Esophagus (tissue), 2 donors: ENCODE measurements around the gene BPIFB3. TPM values are rescaled to one million over a fixed set of nuclear protein-coding genes. Genes with fewer than 3 reads are reported as not detected.

ENCODE experiments used
- H3K27ac ChIP-seq, 2 donors: one replicate each; pipeline ENCODE4 v1.5.1; 2013; ENCODE audit warnings: low read depth in 2 of 2, mild to moderate bottlenecking in 2 of 2, inconsistent platforms in 1 of 2, low read length in 1 of 2, moderate library complexity in 1 of 2
- H3K27me3 ChIP-seq, 2 donors: one replicate each; pipeline ENCODE4 v1.6.1; 2013; ENCODE audit warnings: low read length in 2 of 2, control low read depth in 1 of 2, mild to moderate bottlenecking in 1 of 2; ENCODE audit not compliant: insufficient read depth in 2 of 2, control insufficient read depth in 1 of 2
- H3K36me3 ChIP-seq, 2 donors: one replicate each; pipeline ENCODE4 v1.6.1; 2013; ENCODE audit warnings: low read length in 1 of 2; ENCODE audit not compliant: control insufficient read depth in 2 of 2, insufficient read depth in 2 of 2
- H3K4me1 ChIP-seq, 2 donors: one replicate each; pipeline ENCODE4 v1.6.1; 2013; ENCODE audit warnings: low read length in 1 of 2; ENCODE audit not compliant: control insufficient read depth in 2 of 2, insufficient read depth in 2 of 2
- H3K4me3 ChIP-seq, 2 donors: one replicate each; pipeline ENCODE4 v1.5.1; 2013; ENCODE audit warnings: low read length in 2 of 2, mild to moderate bottlenecking in 2 of 2, low read depth in 1 of 2, moderate library complexity in 1 of 2
- H3K9me3 ChIP-seq, 2 donors: one replicate each; pipeline ENCODE4 v1.6.1; 2013; ENCODE audit warnings: mild to moderate bottlenecking in 2 of 2, low read depth in 1 of 2, low read length in 1 of 2, moderate library complexity in 1 of 2; ENCODE audit not compliant: control insufficient read depth in 2 of 2, insufficient read depth in 1 of 2
- WGBS, 2 donors: extraction: QIAGEN DNeasy Blood & Tissue Kit; methylation state at CpG; one replicate each; pipeline ENCODE4 v1.1.7; 2013; 5-methylcytosine and 5-hydroxymethylcytosine counted together
- polyA plus RNA-seq, 2 donors: library from polyadenylated mRNA; stranded (reverse); fragments of 200-250 nt; gene quantifications; one replicate each; pipeline ENCODE4 v1.2.3, GENCODE V29; 2013
- donor health status: healthy with polysubstance abuse.
- donor health status: Bipolar disorder and iron deficiency.

Gene BPIFB3
- polyA plus RNA-seq, 2 donors, result not detected

- H3K4me3 ChIP-seq, result no peak overlapping the region
- peaks cover 0 to 3% of the 10 kb centered on the region in 2 donors for H3K9me3 ChIP-seq
- no peaks in the 10 kb centered on the region for H3K4me1 ChIP-seq
- WGBS, 2 donors, result 47 to 54% methylated on average over 19 of the region's 19 CpGs
- no peaks in the 10 kb centered on the region for H3K36me3 ChIP-seq
- H3K27me3 ChIP-seq, result no peaks in the 10 kb centered on the region
- H3K27ac ChIP-seq, result no peak overlapping the region
Measured at GRCh38 chr20:33009214-33010132, 44.2 kb upstream of the BPIFB3 start.

DNA sequence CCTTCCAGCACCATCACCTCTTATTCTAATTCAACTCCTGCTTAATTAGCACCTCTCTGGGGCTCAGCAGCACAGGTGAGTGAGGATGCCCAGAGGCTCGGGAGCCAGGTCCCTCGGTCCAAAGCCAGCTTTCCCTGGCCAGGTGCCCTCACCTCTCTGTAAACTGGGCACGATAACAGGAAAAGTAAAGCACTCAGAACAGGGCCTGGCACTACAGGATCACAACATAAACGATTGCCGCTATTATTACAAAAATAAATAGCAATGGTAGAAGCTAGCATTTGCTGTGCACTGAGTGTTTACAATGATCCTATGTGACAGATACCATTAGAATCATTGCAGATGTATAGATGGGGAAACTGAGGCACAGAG is 43.6 kb upstream of the BPIFB3 start:
- Histone ChIP-seq H3K27me3 (no peaks in the 10 kb centered on the region), H3K4me1 (no peaks in the 10 kb centered on the region), H3K27ac (no peak overlapping the region), H3K9me3 (peaks cover 0 to 3% of the 10 kb centered on the region in 2 donors), H3K4me3 (no peak overlapping the region), H3K36me3 (no peaks in the 10 kb centered on the region)
- WGBS, 2 donors, result 48 to 52% methylated on average over 5 of the region's 5 CpGs

DNA sequence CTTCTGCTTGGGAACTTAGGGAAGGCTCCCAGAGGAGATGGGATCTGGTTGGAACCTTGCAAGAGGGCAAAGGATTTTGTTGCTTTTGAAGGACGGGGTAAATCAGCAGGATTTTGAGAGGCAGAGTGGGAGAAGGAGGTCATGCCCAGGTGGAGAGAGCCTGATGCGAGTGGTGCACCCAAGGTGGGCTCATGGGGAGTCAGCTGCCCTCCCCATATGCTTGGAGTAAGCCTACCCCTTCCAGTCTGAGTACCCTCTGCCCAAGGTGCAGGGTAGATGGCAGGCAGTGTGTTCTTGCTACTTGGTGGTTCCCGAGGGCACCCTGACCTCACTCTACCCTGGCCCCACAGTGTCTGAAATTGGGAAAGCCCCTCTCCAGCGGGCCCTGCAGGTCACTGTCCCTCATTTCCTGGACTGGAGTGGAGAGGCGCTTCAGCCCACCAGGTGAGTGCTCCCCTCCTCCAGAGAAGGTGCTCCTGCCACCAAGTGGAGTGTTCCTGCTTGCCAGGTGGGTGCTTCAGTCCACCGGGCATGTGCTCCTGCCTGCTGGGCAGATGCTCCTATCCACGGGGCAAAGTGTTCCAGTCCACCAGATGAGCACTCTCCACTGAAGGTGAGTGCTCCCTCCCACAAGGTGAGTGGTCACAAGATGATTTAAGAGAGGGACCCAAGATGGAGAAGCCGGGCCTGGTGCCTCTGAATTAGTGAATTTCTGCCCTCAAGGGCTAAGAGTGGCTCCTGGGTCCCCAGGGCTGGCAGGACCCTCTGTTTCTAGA is 42.8 kb upstream of the BPIFB3 start:
- Histone ChIP-seq H3K4me3 (no peak overlapping the region), H3K27ac (no peak overlapping the region), H3K27me3 (no peaks in the 10 kb centered on the region), H3K36me3 (no peaks in the 10 kb centered on the region), H3K4me1 (no peaks in the 10 kb centered on the region), H3K9me3 (no peaks in the 10 kb centered on the region)
- 81% methylated on average over 8 of the region's 8 CpGs for WGBS, 2 donors

GRCh38 chr20:33012327-33013189 is 41.1 kb upstream of the BPIFB3 start:
- H3K9me3 ChIP-seq, result no peaks in the 10 kb centered on the region
- 81 to 82% methylated on average over 15 of the region's 15 CpGs for WGBS, 2 donors
- no peaks in the 10 kb centered on the region for H3K36me3 ChIP-seq
- no peak overlapping the region for H3K4me3 ChIP-seq
- no peaks in the 10 kb centered on the region for H3K27me3 ChIP-seq
- H3K27ac ChIP-seq, result no peak overlapping the region
- H3K4me1 ChIP-seq, result no peaks in the 10 kb centered on the region

DNA sequence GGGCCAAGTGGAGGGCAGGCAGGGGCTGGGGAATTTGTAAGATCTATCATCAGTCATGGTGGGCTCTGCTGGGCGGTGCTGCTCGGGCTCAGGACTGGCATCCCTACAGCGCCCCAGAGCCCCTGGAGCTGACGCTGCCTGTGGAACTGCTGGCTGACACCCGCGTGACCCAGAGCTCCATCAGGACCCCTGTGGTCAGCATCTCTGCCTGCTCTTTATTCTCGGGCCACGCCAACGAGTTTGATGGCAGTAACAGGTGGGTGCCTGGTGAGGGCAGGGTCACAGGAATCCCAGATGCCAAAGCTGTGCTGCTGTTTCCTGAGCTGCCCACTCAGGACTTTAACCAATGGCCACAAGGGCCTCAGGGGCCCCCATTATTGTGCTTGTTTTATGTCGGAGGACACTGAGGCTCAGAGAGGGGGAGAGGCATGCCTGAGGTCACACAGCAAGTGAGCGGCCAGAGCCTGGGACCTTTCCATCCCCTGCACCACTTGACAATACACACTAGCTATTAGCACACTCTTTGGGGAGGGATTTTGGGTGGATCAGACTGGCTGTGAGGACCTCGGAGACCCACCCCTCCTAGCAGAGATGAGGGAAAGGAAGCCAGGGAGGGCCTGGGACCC is 39.9 kb upstream of the BPIFB3 start:
- 70 to 75% methylated on average over 12 of the region's 12 CpGs for WGBS, 2 donors
- H3K27me3 ChIP-seq, result no peaks in the 10 kb centered on the region
- no peak overlapping the region for H3K27ac ChIP-seq
- H3K4me1 ChIP-seq, result no peaks in the 10 kb centered on the region
- no peaks in the 10 kb centered on the region for H3K36me3 ChIP-seq
- H3K4me3 ChIP-seq, result no peak overlapping the region
- H3K9me3 ChIP-seq, result no peaks in the 10 kb centered on the region

GRCh38 chr20:33014336-33015113 is 39.2 kb upstream of the BPIFB3 start:
- Histone ChIP-seq H3K9me3 (no peaks in the 10 kb centered on the region), H3K4me1 (no peaks in the 10 kb centered on the region), H3K4me3 (no peak overlapping the region), H3K36me3 (no peaks in the 10 kb centered on the region), H3K27ac (no peak overlapping the region), H3K27me3 (no peaks in the 10 kb centered on the region)
- 49 to 53% methylated on average over 16 of the region's 16 CpGs for WGBS, 2 donors

DNA sequence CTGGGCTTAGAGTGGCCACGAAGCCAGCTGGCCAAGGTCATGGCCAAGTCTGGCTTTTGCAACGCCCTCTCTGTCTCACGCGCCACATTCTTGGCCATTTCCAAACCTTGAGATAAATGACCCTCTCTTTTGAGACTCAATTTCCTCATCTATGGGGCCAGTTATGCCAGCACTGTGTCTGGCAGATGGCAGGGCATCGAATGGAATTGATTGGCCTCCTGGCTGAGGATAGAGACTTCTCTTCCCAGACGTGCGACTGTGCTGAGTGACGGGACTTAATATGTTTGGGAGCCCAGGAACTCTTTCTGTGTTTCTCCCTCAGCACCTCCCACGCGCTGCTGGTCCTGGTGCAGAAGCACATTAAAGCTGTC is 38.6 kb upstream of the BPIFB3 start:
- Histone ChIP-seq H3K9me3 (no peaks in the 10 kb centered on the region), H3K27ac (no peak overlapping the region), H3K4me1 (no peaks in the 10 kb centered on the region), H3K36me3 (no peaks in the 10 kb centered on the region), H3K27me3 (no peaks in the 10 kb centered on the region), H3K4me3 (no peak overlapping the region)
- WGBS, 2 donors, result 77 to 78% methylated on average over 10 of the region's 10 CpGs

GRCh38 chr20:33015700-33016580 is 37.8 kb upstream of the BPIFB3 start:
- Histone ChIP-seq H3K27me3 (no peaks in the 10 kb centered on the region), H3K4me1 (no peaks in the 10 kb centered on the region), H3K4me3 (no peak overlapping the region), H3K27ac (no peak overlapping the region), H3K36me3 (no peaks in the 10 kb centered on the region), H3K9me3 (no peaks in the 10 kb centered on the region)
- 63 to 75% methylated on average over 15 of the region's 15 CpGs for WGBS, 2 donors
